ENCODE results near the gene SYNDIG1. TPM values are rescaled to one million over a fixed set of nuclear protein-coding genes. Genes with fewer than 3 reads are reported as not detected.

Gene SYNDIG1
- polyA plus RNA-seq, 2 of the 4 experiments (the other 2 are of a cell fraction): 0.96 to 2.6 TPM

- Histone ChIP-seq H3K4me1 (no peaks in the 10 kb centered on the region), H3K4me2 (no peak overlapping the region), H3K27ac (no peak overlapping the region), H3K9me3 (no peaks in the 10 kb centered on the region), H3K4me3 (no peak overlapping the region)
- no peak for ATAC-seq
- TF ChIP-seq HOXB13 (CRISPR knock-in tag; IDR thresholded peaks at IDR 0.05; ENCODE audit: low read depth): no peak
- no peak for TF ChIP-seq FOSL2 (IDR thresholded peaks at IDR 0.05)
- no peak for TF ChIP-seq FOSL2 (CRISPR knock-in tag; IDR thresholded peaks at IDR 0.05)
- no peak for TF ChIP-seq BCL3 (IDR thresholded peaks at IDR 0.05)
- no peak for TF ChIP-seq EHF (CRISPR knock-in tag; IDR thresholded peaks at IDR 0.05)
- TF ChIP-seq HOXB5 (CRISPR knock-in tag; IDR thresholded peaks at IDR 0.05): no peak
- TF ChIP-seq FOSB (CRISPR knock-in tag; IDR thresholded peaks at IDR 0.05): no peak
- no peak for TF ChIP-seq MAZ (IDR thresholded peaks at IDR 0.05; ENCODE audit: borderline replicate concordance, low read depth, low read length)
- TF ChIP-seq REST (IDR thresholded peaks at IDR 0.05): no peak
- no peak for TF ChIP-seq ATOH8 (CRISPR knock-in tag; IDR thresholded peaks at IDR 0.05; ENCODE audit: low read depth)
- FAIRE-seq: no peak
- no peak for DNase-seq (ENCODE audit: low read depth in 1 of 2, low spot score in 1 of 2)
- ChIA-PET POLR2A (no interaction called here), CTCF (interaction anchor here (0.9 to 1.7 kb wide), 2 partner anchors 8 to 65 kb away, joined by 3 to 5 read pairs; no protein-coding TSS in a partner anchor)
- 54% methylated on average over 6 of the region's 6 CpGs for WGBS (ENCODE audit: missing lambda C conversion rate)
Observed at GRCh38 chr20:24700166-24700860, 230.9 kb downstream of the SYNDIG1 start.

- H3K4me3 ChIP-seq: no peak overlapping the region
- FAIRE-seq (no peak), DNase-seq (ENCODE audit: low read depth in 1 of 2, low spot score in 1 of 2) (no peak), ATAC-seq (no peak)
- H3K27ac ChIP-seq: no peak overlapping the region
- no peak overlapping the region for H3K4me2 ChIP-seq
- POLR2A ChIA-PET: no interaction called here
- no peaks in the 10 kb centered on the region for H3K9me3 ChIP-seq
- no peaks in the 10 kb centered on the region for H3K4me1 ChIP-seq
- CTCF ChIA-PET: interaction anchor here (0.9 to 1.7 kb wide), 2 partner anchors 8 to 66 kb away, joined by 3 to 5 read pairs; no protein-coding TSS in a partner anchor
- TF ChIP-seq REST (IDR thresholded peaks at IDR 0.05) (no peak), HDAC2 (IDR thresholded peaks at IDR 0.05) (no peak), CHD4 (IDR thresholded peaks at IDR 0.05; ENCODE audit: borderline replicate concordance) (no peak), HMGXB4 (CRISPR knock-in tag; IDR thresholded peaks at IDR 0.05; ENCODE audit: borderline replicate concordance) (no peak)
- WGBS (ENCODE audit: missing lambda C conversion rate): 23% methylated on average over 6 of the region's 6 CpGs
Observed at GRCh38 chr20:24701027-24701426, 231.6 kb downstream of the SYNDIG1 start.
